A549 treated with Mapracorat at 1 μM for 4 hours (cell line): Measurements from ENCODE around the gene CENPL. TPM values are rescaled to one million over a fixed set of nuclear protein-coding genes. Genes with fewer than 3 reads are reported as not detected.

Source experiments
- total RNA-seq: library from RNA; stranded (reverse); fragments of 200-300 nt; extraction: Qiagen RNA extraction; gene quantifications from 5 replicates; pipeline ENCODE4 v1.2.3, GENCODE V29; 2022

CENPL gene, protein sequence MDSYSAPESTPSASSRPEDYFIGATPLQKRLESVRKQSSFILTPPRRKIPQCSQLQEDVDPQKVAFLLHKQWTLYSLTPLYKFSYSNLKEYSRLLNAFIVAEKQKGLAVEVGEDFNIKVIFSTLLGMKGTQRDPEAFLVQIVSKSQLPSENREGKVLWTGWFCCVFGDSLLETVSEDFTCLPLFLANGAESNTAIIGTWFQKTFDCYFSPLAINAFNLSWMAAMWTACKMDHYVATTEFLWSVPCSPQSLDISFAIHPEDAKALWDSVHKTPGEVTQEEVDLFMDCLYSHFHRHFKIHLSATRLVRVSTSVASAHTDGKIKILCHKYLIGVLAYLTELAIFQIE
- 11.9 to 15.1 TPM (median 12.8 TPM) in 5 replicates for total RNA-seq

DNA sequence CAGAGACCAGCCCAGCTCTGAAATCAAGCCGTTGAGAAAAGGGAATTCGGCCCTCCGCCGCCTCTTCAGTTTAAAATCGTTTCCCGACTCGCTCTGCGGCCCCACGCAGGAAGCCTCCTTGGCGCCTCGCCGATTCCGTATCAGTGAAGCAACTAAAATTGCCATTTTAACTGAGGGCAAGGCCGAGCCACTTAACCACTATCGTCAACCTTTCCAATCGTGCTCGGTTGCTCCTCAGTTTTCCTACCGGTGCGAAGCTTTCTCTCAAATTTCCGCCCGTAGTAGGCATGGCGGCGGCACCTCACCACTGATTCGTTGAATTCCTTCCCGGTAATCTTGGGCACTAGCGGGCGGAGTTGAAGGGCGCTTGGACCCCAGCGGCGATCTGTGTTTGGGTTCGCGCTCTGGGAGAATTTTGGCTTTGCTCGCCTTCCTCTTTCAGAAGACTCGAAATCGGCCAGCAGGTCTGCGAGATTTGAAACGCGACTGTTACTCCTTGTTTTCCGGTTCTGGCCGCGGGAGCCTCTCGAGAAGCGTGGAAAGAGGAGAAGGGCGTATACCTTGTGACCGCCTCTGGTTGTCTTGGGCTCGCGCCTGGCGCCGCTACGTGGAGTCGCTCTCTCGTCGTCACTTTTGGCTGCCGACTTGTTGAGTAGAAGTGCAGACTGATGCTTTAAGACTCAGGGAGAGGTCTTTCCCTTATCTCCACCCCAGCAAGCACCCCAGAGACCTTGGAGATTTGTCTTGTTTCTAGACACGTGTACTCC lies at the start of gene CENPL, which contains the start of gene DARS2:
CENPL (minus strand) TSS at position 569 of the 767 bp plus-strand sequence. CDS start 13,584 bp downstream, outside the sequence.
DARS2 (plus strand) TSS at position 359 of the 767 bp plus-strand sequence. CDS start 557 bp downstream, outside the sequence.

GRCh38 chr1:173868266-173869020 lies 43.8 kb upstream of the CENPL start, which contains the start of gene ZBTB37:
Gene ZBTB37 (plus strand): TSS chr1:173868380. CDS start chr1:173870226, 1,846 bp downstream.

DNA sequence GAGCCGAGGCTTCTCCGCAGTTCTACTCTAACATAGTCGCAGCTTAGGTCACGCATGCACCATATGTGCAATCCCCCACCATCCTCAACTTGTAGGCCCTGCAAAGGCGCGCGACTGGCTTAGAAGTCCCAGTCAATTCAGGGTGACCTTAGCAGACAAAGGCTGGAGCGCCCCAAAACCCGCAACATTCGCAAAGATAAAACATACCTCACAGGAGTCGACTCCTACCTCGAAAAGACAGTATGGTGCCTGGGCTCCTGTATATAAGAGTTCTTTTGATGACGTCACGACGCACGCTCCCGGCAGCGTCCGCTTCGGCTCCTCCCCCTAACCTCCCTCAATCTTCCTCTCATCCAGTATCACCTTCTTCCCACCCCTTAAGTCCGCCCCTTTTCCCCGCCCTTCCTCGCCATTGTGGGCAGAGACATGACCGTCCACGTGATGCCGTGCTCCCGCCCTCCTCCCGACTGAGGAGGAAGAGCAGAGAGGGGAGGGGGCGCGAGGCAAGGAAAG lies 43.1 kb upstream of the CENPL start, which contains the start of gene GAS5:
GAS5 (minus strand) TSS at position 237 of the 513 bp plus-strand sequence.

Other genes with a start within 250 kb of the CENPL start
- not detected in 5 replicates for gene SLC9C2, start 221.8 kb downstream of the CENPL start, total RNA-seq
- not detected in 5 replicates for gene TEX50, start 189.5 kb downstream of the CENPL start, total RNA-seq
- gene ANKRD45, start 155.0 kb downstream of the CENPL start, total RNA-seq: 0.08 to 0.15 TPM (median 0.10 TPM) in 5 replicates
- gene KLHL20, start 109.9 kb downstream of the CENPL start, total RNA-seq: 11.1 to 13.5 TPM (median 12.4 TPM) in 5 replicates
- 38.2 to 42.9 TPM (median 42.0 TPM) in 5 replicates for gene DARS2, start 210 bp downstream of the CENPL start, total RNA-seq
- gene GAS5, start 43.1 kb upstream of the CENPL start, total RNA-seq: 273 to 346 TPM (median 286 TPM) in 5 replicates
- gene ZBTB37, start 43.5 kb upstream of the CENPL start, total RNA-seq: 1.0 to 1.5 TPM (median 1.2 TPM) in 5 replicates
- not detected in 5 replicates for gene SERPINC1, start 92.4 kb upstream of the CENPL start, total RNA-seq
- 4.6 to 6.5 TPM (median 5.6 TPM) in 5 replicates for gene RC3H1, start 197.5 kb upstream of the CENPL start, total RNA-seq